Ishikawa (cell line): ENCODE data around the gene RFTN1.

Experiments
- CREB1 ChIP-seq: IDR thresholded peaks from 2 replicates; pipeline ENCODE4 v1.6.1; 2012; ENCODE audit warnings: low read depth
- EGR1 ChIP-seq: IDR thresholded peaks from 2 replicates; pipeline ENCODE4 v1.6.1; 2012
- EP300 ChIP-seq: IDR thresholded peaks from 2 replicates; pipeline ENCODE4 v1.6.1; 2012; ENCODE audit warnings: borderline replicate concordance
- RAD21 ChIP-seq: IDR thresholded peaks from 2 replicates; pipeline ENCODE4 v1.6.1; 2012; ENCODE audit warnings: low read depth
- TAF1 ChIP-seq: IDR thresholded peaks from 2 replicates; pipeline ENCODE4 v1.6.1; 2012; ENCODE audit warnings: low read depth, mild to moderate bottlenecking
- TCF12 ChIP-seq: IDR thresholded peaks from 2 replicates; pipeline ENCODE4 v1.6.1; 2012; ENCODE audit warnings: low read depth
- YY1 ChIP-seq: IDR thresholded peaks from 2 replicates; pipeline ENCODE4 v1.6.1; 2012; ENCODE audit warnings: low read depth
- ZBTB7A ChIP-seq: IDR thresholded peaks from 2 replicates; pipeline ENCODE4 v1.6.1; 2012; ENCODE audit warnings: low read depth
- TF ChIP-seq, protein P1 (sequence below): IDR thresholded peaks from 2 replicates; pipeline ENCODE4 v1.6.1; 2012
- TF ChIP-seq, protein P2 (sequence below): IDR thresholded peaks from 2 replicates; pipeline ENCODE4 v1.6.1; 2012

DNA sequence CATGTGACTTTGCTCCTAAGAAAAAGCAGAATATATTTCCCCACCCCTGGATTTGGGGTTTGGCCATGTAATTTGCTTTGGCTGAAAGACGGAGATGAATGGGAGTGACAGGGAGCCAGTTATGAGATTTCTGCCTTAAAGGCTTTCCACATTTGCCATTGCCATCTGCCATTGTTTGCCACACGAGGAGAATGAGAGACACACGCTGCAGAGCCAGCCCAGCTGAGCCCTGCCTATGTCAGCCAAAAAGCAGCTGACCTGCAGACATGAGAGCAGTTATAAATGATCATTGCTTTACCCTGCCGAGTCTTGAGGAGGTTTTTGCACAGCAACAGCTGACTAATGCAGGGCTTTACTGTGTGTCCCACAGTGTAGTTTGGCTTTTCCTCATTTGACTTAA is 40.6 kb upstream of the RFTN1 start:
- TF ChIP-seq, protein P1, sequence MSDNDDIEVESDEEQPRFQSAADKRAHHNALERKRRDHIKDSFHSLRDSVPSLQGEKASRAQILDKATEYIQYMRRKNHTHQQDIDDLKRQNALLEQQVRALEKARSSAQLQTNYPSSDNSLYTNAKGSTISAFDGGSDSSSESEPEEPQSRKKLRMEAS: no peak
- TF ChIP-seq EP300 (no peak), EGR1 (no peak), RAD21 (no peak), TCF12 (no peak), ZBTB7A (no peak), TAF1 (no peak), CREB1 (no peak), YY1 (no peak)
- TF ChIP-seq, protein P2, sequence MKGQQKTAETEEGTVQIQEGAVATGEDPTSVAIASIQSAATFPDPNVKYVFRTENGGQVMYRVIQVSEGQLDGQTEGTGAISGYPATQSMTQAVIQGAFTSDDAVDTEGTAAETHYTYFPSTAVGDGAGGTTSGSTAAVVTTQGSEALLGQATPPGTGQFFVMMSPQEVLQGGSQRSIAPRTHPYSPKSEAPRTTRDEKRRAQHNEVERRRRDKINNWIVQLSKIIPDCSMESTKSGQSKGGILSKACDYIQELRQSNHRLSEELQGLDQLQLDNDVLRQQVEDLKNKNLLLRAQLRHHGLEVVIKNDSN: no peak
